ENCODE results near the gene ISG20.

The ISG20 gene

GRCh38 chr15:88690331-88690730 is 51.5 kb downstream of the ISG20 start:
- DNase-seq = no peak
- H3K36me3 ChIP-seq = no peaks in the 10 kb centered on the region
- peaks cover 8% of the 10 kb centered on the region for H3K27me3 ChIP-seq
- no peaks in the 10 kb centered on the region for H3K9me3 ChIP-seq
- no peak for TF ChIP-seq CTCF (IDR thresholded peaks at IDR 0.05; ENCODE audit: low read depth, low read length)
- no peaks in the 10 kb centered on the region for H3K4me1 ChIP-seq
- H3K4me3 ChIP-seq (ENCODE audit: low read depth, low read length) = no peak overlapping the region

DNA sequence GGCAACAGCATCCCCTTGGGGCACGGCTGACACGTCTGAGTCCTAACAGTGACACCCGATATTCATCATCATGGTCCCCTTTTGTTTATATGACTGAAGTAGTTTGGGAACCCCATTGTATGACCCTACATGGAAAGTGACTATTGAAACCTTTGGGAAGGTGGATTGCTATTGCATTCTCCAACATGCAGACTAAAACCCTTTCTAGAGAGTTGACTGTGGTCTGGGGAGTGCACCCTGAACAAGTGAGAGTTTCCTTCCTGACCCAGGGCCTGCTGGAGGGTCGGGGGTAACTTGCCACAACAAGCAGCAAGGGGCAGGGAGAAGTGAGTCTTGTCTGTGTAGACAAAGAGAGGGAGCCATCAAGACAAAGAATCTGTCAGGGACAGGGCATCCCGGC is 54.4 kb downstream of the ISG20 start:
- Histone ChIP-seq H3K9me3 (peaks cover 3% of the 10 kb centered on the region; the same call in 1 of the 2 replicates), H3K4me3 (ENCODE audit: low read depth, low read length) (no peak overlapping the region), H3K27me3 (peaks cover 8% of the 10 kb centered on the region), H3K36me3 (no peaks in the 10 kb centered on the region), H3K4me1 (no peaks in the 10 kb centered on the region)
- no peak for TF ChIP-seq CTCF (IDR thresholded peaks at IDR 0.05; ENCODE audit: low read depth, low read length)
- no peak for DNase-seq

- DNase-seq = no peak
- H3K27me3 ChIP-seq = peaks cover 2% of the 10 kb centered on the region; the same call in 1 of the 2 replicates
- TF ChIP-seq CTCF (IDR thresholded peaks at IDR 0.05; ENCODE audit: low read depth, low read length) = no peak
These were observed 56.3 kb downstream of the ISG20 start for GRCh38 chr15:88695101-88695500.

DNA sequence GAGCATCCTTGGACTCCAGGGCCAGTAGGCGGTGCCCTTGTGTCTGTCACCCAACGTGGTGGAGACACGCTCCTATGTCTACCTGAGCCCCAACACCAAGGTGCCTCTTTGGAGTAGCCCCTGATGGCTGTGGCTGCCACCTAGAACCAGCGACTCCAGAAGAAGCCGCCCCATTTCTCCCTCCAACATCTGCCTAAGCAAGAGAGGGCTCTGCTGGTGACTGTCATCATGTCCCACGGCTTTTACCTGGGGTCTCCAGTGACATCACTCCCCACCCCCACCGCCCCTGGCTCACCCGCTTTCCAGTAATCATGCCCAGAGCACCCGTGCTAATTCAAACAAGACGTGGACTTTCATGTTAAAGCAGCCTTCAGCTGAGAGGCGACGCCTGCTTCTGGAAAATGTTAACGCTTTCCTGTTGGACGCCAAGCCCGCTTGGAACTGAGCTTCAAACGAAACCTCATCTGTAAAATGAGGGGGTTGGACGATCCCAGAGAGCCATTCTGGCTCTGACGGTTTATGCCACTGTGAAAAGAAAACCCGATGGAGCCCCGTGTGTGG is 57.0 kb downstream of the ISG20 start:
- no peak for TF ChIP-seq CTCF (IDR thresholded peaks at IDR 0.05; ENCODE audit: low read depth, low read length)
- H3K4me1 ChIP-seq = peaks cover 12% of the 10 kb centered on the region
- DNase-seq = no peak
- peaks cover 7% of the 10 kb centered on the region for H3K9me3 ChIP-seq
- H3K4me3 ChIP-seq (ENCODE audit: low read depth, low read length) = no peak overlapping the region
- H3K36me3 ChIP-seq = no peaks in the 10 kb centered on the region
- H3K27me3 ChIP-seq = no peaks in the 10 kb centered on the region; the same call in 1 of the 2 replicates

More at GRCh38 chr15:88695101-88695500, 56.3 kb downstream of the ISG20 start:
- Histone ChIP-seq H3K36me3 (no peaks in the 10 kb centered on the region), H3K9me3 (peaks cover 7% of the 10 kb centered on the region), H3K4me3 (ENCODE audit: low read depth, low read length) (no peak overlapping the region), H3K4me1 (peaks cover 12% of the 10 kb centered on the region)

- no peak for TF ChIP-seq CTCF (IDR thresholded peaks at IDR 0.05; ENCODE audit: low read depth, low read length)
These were observed 57.4 kb downstream of the ISG20 start for GRCh38 chr15:88696254-88696653.

DNA sequence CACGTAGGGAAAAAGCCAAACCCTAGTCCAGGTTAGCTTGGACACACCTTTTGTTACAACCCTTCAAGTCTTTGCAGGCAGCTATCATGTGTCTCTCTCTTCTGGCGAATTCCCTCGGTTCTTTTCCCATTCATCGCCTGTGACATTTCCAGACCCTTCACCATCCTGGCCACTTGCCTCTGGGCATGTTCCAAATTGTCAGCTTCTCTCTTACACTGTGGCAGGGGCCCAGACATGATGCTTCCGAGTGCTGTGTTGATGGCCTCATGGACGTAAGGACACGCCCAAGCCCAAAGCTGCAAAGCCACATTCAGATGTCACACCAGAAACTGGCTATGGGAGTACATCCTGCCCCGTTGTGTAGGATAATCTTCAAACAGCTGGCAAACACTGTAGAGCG is 58.5 kb downstream of the ISG20 start:
- TF ChIP-seq CTCF (IDR thresholded peaks at IDR 0.05; ENCODE audit: low read depth, low read length) = no peak
- peaks cover 12% of the 10 kb centered on the region for H3K4me1 ChIP-seq
- no peak for DNase-seq
- H3K9me3 ChIP-seq = peaks cover 7% of the 10 kb centered on the region
- H3K27me3 ChIP-seq = no peaks in the 10 kb centered on the region; the same call in 1 of the 2 replicates
- H3K36me3 ChIP-seq = no peaks in the 10 kb centered on the region
- no peak overlapping the region for H3K4me3 ChIP-seq (ENCODE audit: low read depth, low read length)

More at GRCh38 chr15:88696254-88696653, 57.4 kb downstream of the ISG20 start:
- DNase-seq = no peak
- H3K4me1 ChIP-seq = peaks cover 12% of the 10 kb centered on the region
- no peaks in the 10 kb centered on the region; the same call in 1 of the 2 replicates for H3K27me3 ChIP-seq
- no peak overlapping the region for H3K4me3 ChIP-seq (ENCODE audit: low read depth, low read length)
- peaks cover 7% of the 10 kb centered on the region for H3K9me3 ChIP-seq
- H3K36me3 ChIP-seq = no peaks in the 10 kb centered on the region

Data from BE2C (cell line).